Liver (tissue), 9 donors: ENCODE results near the gene PTPN4. TPM values are rescaled to one million over a fixed set of nuclear protein-coding genes. Genes with fewer than 3 reads are reported as not detected.

ENCODE experiments used
- DNase-seq: peaks from one replicate; pipeline ENCODE4 v3.0.0-alpha.2; 2017; ENCODE audit warnings: low spot score
- H3K27ac ChIP-seq, 2 donors: one replicate each; pipeline ENCODE4 v1.7.0; 2013; ENCODE audit warnings: inconsistent platforms in 2 of 2, low read length in 2 of 2, control low read depth in 1 of 2, low read depth in 1 of 2, mild to moderate bottlenecking in 1 of 2
- H3K27me3 ChIP-seq, 4 donors: one replicate each; pipeline versions ENCODE4 v1.6.1 to v1.7.0; 2013; ENCODE audit warnings: low read length in 3 of 4, inconsistent platforms in 1 of 4, mild to moderate bottlenecking in 1 of 4, moderate library complexity in 1 of 4; ENCODE audit not compliant: control insufficient read depth in 4 of 4, insufficient read depth in 4 of 4
- H3K36me3 ChIP-seq, 4 donors: one replicate each; pipeline versions ENCODE4 v1.6.1 to v1.7.0; 2013; ENCODE audit warnings: low read length in 3 of 4, mild to moderate bottlenecking in 3 of 4, low read depth in 1 of 4, moderate library complexity in 1 of 4; ENCODE audit not compliant: control insufficient read depth in 4 of 4, insufficient read depth in 3 of 4
- H3K4me1 ChIP-seq, 4 donors: one replicate each; pipeline versions ENCODE4 v1.6.1 to v1.7.0; 2013; ENCODE audit warnings: low read length in 3 of 4, mild to moderate bottlenecking in 3 of 4, moderate library complexity in 1 of 4; ENCODE audit not compliant: control insufficient read depth in 4 of 4, insufficient read depth in 4 of 4
- H3K4me3 ChIP-seq, 3 donors: one replicate each; pipeline versions ENCODE4 v1.6.1 to v1.7.0; 2013; ENCODE audit warnings: low read length in 3 of 3, control low read depth in 1 of 3, low read depth in 1 of 3, mild to moderate bottlenecking in 1 of 3
- H3K9ac ChIP-seq, 2 donors: one replicate each; pipeline ENCODE4 v1.7.0; 2013; ENCODE audit warnings: low read length in 2 of 2, mild to moderate bottlenecking in 2 of 2, moderate library complexity in 2 of 2, control low read depth in 1 of 2, low read depth in 1 of 2
- H3K9me3 ChIP-seq, 4 donors: one replicate each; pipeline versions ENCODE4 v1.6.1 to v1.7.0; 2013; ENCODE audit warnings: low read length in 3 of 4; ENCODE audit not compliant: control insufficient read depth in 4 of 4
- FOXA1 ChIP-seq: IDR thresholded peaks from 2 replicates; pipeline ENCODE4 v1.6.1; 2016; ENCODE audit warnings: antibody characterized with exemption
- FOXA2 ChIP-seq: IDR thresholded peaks from 2 replicates; pipeline ENCODE4 v1.6.1; 2016; ENCODE audit warnings: antibody characterized with exemption
- GABPA ChIP-seq, 2 donors: IDR thresholded peaks in 1 of 2; conservative IDR thresholded peaks in 1 of 2; 2 replicates each; pipeline ENCODE4 v1.6.1; 2016; ENCODE audit warnings: antibody characterized with exemption in 2 of 2, mild to moderate bottlenecking in 1 of 2, moderate library complexity in 1 of 2
- HNF4A ChIP-seq, 2 donors: conservative IDR thresholded peaks; 2 replicates each; pipeline ENCODE4 v1.6.1; 2016; ENCODE audit warnings: antibody characterized with exemption in 2 of 2, mild to moderate bottlenecking in 2 of 2
- HNF4G ChIP-seq: IDR thresholded peaks from 2 replicates; pipeline ENCODE4 v1.6.1; 2016; ENCODE audit warnings: antibody characterized with exemption
- JUND ChIP-seq, 2 donors: IDR thresholded peaks; 2 replicates each; pipeline ENCODE4 v1.6.1; 2016; ENCODE audit warnings: antibody characterized with exemption in 2 of 2
- NR2F2 ChIP-seq: IDR thresholded peaks from 2 replicates; pipeline ENCODE4 v1.6.1; 2016; ENCODE audit warnings: antibody characterized with exemption
- RAD21 ChIP-seq, 2 donors: IDR thresholded peaks; 2 replicates each; pipeline ENCODE4 v1.6.1; 2016; ENCODE audit warnings: antibody characterized with exemption in 2 of 2, mild to moderate bottlenecking in 2 of 2
- RXRA ChIP-seq, 2 donors: IDR thresholded peaks; 2 replicates each; pipeline ENCODE4 v1.6.1; 2017 to 2018; ENCODE audit warnings: antibody characterized with exemption in 2 of 2, mild to moderate bottlenecking in 1 of 2
- SP1 ChIP-seq: IDR thresholded peaks from 2 replicates; pipeline ENCODE4 v1.6.1; 2018; ENCODE audit warnings: antibody characterized with exemption, mild to moderate bottlenecking
- YY1 ChIP-seq: IDR thresholded peaks from 2 replicates; pipeline ENCODE4 v1.6.1; 2016; ENCODE audit warnings: antibody characterized with exemption, mild to moderate bottlenecking
- ZBTB33 ChIP-seq: IDR thresholded peaks from 2 replicates; pipeline ENCODE4 v1.6.1; 2016; ENCODE audit warnings: antibody characterized with exemption
- WGBS: extraction: QIAGEN DNeasy Blood & Tissue Kit; methylation state at CpG from one replicate; pipeline ENCODE4 v1.1.7; 2013; 5-methylcytosine and 5-hydroxymethylcytosine counted together
- polyA plus RNA-seq, 2 donors: library from polyadenylated mRNA; stranded (reverse) in 1 of 2; unstranded in 1 of 2; fragments of 200-250 nt in 1 of 2; fragments of >200 nt in 1 of 2; fragmentation: Nextera tagmentation in 1 of 2; extraction: Ambion mirVana in 1 of 2; gene quantifications; one replicate each; pipeline versions ENCODE4 v1.2.1 to v1.2.3, GENCODE V29; 2013 to 2015
- total RNA-seq, 2 donors: library from RNA; depleted of rRNA; stranded (reverse); fragments of >200 nt; gene quantifications; one replicate each; pipeline ENCODE4 v1.2.3, GENCODE V29; 2014
- TF ChIP-seq, protein P1 (sequence below): fragments of 150-350 bp; IDR thresholded peaks from 2 replicates; pipeline ENCODE4 v1.5.1; 2017; ENCODE audit warnings: improper control_type of control experiment, low read depth, low read length; ENCODE audit not compliant: missing input control
- TF ChIP-seq, protein P2 (sequence below): IDR thresholded peaks from 2 replicates; pipeline ENCODE4 v1.6.1; 2016; ENCODE audit warnings: antibody characterized with exemption, mild to moderate bottlenecking
- TF ChIP-seq, protein P3 (sequence below): IDR thresholded peaks from 2 replicates; pipeline ENCODE4 v1.6.1; 2016; ENCODE audit warnings: antibody characterized with exemption
- TF ChIP-seq, protein P4 (sequence below): IDR thresholded peaks from 2 replicates; pipeline ENCODE4 v1.6.1; 2016; ENCODE audit warnings: antibody characterized with exemption
- donor health status: healthy.
- donor health status: healthy.
- donor health status: healthy.
- donor health status: healthy.
- donor health status: healthy.

PTPN4 gene
- total and polyA plus RNA-seq, 4 donors: 4.2 to 34.6 (median 9.5) TPM

DNA sequence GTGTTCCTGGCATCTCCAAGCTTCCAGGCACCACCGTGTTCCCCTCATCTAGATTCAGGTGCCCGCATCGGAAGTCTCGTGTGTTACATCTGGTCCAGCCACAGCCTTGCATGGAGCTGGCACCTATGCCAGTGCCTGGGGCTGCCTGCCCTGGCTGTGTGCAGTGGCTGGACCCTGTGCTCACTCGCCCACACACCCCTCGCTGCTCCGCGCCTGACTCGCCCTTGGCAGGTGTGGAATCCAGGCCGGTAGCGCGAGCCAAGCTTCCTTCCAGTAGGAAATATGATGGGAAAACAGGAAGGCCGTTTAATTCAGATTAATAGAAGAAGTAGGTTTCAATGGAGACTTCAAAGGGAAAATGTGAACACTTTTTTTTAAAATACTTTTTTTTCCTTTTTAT is 78.0 kb downstream of the PTPN4 start (continued):
- TF ChIP-seq GABPA (IDR thresholded peaks at IDR 0.05 in 1 of 2, conservative IDR thresholded peaks at IDR 0.05 in 1 of 2): no peak
- TF ChIP-seq YY1: no peak
- no peak for TF ChIP-seq ZBTB33

- no peaks in the 10 kb centered on the region for H3K36me3 ChIP-seq
- TF ChIP-seq, protein P1, sequence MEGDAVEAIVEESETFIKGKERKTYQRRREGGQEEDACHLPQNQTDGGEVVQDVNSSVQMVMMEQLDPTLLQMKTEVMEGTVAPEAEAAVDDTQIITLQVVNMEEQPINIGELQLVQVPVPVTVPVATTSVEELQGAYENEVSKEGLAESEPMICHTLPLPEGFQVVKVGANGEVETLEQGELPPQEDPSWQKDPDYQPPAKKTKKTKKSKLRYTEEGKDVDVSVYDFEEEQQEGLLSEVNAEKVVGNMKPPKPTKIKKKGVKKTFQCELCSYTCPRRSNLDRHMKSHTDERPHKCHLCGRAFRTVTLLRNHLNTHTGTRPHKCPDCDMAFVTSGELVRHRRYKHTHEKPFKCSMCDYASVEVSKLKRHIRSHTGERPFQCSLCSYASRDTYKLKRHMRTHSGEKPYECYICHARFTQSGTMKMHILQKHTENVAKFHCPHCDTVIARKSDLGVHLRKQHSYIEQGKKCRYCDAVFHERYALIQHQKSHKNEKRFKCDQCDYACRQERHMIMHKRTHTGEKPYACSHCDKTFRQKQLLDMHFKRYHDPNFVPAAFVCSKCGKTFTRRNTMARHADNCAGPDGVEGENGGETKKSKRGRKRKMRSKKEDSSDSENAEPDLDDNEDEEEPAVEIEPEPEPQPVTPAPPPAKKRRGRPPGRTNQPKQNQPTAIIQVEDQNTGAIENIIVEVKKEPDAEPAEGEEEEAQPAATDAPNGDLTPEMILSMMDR: no peak
- TF ChIP-seq JUND (IDR thresholded peaks at IDR 0.05) (no peak), RAD21 (IDR thresholded peaks at IDR 0.05) (no peak), FOXA1 (no peak), FOXA2 (no peak), RXRA (IDR thresholded peaks at IDR 0.05) (no peak), SP1 (no peak), NR2F2 (no peak), YY1 (no peak), GABPA (IDR thresholded peaks at IDR 0.05 in 1 of 2, conservative IDR thresholded peaks at IDR 0.05 in 1 of 2) (no peak), HNF4G (no peak), HNF4A (conservative IDR thresholded peaks at IDR 0.05) (no peak)
- TF ChIP-seq, protein P2, sequence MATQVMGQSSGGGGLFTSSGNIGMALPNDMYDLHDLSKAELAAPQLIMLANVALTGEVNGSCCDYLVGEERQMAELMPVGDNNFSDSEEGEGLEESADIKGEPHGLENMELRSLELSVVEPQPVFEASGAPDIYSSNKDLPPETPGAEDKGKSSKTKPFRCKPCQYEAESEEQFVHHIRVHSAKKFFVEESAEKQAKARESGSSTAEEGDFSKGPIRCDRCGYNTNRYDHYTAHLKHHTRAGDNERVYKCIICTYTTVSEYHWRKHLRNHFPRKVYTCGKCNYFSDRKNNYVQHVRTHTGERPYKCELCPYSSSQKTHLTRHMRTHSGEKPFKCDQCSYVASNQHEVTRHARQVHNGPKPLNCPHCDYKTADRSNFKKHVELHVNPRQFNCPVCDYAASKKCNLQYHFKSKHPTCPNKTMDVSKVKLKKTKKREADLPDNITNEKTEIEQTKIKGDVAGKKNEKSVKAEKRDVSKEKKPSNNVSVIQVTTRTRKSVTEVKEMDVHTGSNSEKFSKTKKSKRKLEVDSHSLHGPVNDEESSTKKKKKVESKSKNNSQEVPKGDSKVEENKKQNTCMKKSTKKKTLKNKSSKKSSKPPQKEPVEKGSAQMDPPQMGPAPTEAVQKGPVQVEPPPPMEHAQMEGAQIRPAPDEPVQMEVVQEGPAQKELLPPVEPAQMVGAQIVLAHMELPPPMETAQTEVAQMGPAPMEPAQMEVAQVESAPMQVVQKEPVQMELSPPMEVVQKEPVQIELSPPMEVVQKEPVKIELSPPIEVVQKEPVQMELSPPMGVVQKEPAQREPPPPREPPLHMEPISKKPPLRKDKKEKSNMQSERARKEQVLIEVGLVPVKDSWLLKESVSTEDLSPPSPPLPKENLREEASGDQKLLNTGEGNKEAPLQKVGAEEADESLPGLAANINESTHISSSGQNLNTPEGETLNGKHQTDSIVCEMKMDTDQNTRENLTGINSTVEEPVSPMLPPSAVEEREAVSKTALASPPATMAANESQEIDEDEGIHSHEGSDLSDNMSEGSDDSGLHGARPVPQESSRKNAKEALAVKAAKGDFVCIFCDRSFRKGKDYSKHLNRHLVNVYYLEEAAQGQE: no peak
- TF ChIP-seq, protein P3, sequence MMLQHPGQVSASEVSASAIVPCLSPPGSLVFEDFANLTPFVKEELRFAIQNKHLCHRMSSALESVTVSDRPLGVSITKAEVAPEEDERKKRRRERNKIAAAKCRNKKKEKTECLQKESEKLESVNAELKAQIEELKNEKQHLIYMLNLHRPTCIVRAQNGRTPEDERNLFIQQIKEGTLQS: no peak
- TF ChIP-seq, protein P4, sequence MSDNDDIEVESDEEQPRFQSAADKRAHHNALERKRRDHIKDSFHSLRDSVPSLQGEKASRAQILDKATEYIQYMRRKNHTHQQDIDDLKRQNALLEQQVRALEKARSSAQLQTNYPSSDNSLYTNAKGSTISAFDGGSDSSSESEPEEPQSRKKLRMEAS: no peak
- H3K4me1 ChIP-seq: peaks cover 0 to 6% (median 2%) of the 10 kb centered on the region in 4 donors
- no peak for DNase-seq
- H3K9me3 ChIP-seq: no peaks in the 10 kb centered on the region
- no peak overlapping the region for H3K4me3 ChIP-seq
- H3K27me3 ChIP-seq: no peaks in the 10 kb centered on the region
- no peak overlapping the region for H3K27ac ChIP-seq
- no peak overlapping the region for H3K9ac ChIP-seq
- 86% methylated on average over 5 of the region's 5 CpGs for WGBS
These were observed 78.5 kb downstream of the PTPN4 start for GRCh38 chr2:119838179-119838578.
